HG03060 (cell line): ENCODE results near the gene HSDL2.

Source experiments
- ATAC-seq: cut with Tn5 transposase; IDR thresholded peaks from one replicate; pipeline ENCODE4 v1.9.1; 2021; ENCODE audit warnings: low read depth, moderate number of reproducible peaks; ENCODE audit not compliant: unreplicated experiment

HSDL2 gene

DNA sequence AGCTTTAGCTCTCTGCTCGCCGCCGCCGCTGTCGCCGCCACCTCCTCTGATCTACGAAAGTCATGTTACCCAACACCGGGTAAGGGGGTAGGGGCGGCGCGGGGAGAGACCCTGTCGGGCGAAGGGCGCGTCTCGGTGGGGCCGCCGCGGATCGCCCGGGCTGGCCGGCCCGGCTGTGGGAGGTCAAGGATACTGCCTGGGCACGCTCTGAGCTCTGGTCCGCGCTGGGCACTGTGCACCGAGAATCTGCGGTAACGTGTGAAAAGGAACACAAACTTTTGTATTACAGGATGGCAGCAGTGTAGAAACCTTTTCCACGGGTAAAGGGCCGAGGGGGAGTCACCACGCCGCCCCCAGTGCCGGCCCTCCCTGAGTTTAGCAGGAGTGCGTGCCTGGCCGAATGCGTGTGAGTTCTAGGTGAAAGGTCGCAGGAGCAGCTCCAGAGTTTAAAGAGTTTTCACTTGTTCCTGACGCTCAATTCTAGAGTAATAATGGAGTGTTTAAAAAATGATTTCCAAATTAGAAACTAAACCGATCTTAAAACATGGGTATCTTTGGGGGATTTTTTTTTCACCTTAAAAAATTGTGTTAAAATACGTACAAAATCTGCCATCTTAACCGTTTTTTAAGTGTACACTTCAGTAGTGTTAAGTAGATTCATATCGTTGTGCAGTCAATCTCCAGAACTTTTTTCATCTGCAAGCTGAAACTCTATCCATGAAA, at the start of gene HSDL2:
Gene HSDL2, plus strand, starts transcription at position 7 of the 723 bp plus-strand sequence. Its CDS starts 56 bp downstream, at position 63.
- peak; percentile 4 for ATAC-seq

DNA sequence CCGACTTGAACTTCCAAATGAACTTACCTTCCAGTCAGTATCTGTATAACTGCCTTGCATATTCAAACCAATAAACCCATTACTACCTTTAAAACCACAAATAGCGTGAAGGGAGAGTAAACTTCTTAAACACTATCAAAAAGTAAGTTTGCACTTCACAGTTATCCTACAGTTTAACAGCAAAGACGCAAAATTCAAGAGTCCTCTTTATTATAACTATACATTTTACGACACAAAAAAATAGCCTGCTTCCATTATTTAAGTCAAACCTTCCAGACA, 48.3 kb upstream of the HSDL2 start:
- no peak for ATAC-seq

DNA sequence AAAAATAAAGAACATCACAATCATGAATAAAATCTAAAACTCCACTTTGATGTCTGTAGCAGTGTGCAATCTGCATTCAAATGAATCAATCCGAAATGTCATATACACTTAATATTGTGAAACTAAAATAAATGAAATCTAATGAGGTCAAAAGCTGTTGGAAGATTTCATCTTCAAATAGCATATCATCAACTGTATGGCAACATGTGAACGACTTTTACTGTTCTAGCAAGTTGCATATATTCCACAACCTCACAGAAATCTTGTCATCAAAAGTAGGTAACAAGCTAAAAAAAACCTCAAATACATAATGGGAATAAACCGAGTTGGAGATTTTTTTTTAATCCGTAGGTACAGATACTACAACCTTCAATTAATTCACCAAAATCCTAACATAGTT, 47.7 kb upstream of the HSDL2 start:
- ATAC-seq = no peak

DNA sequence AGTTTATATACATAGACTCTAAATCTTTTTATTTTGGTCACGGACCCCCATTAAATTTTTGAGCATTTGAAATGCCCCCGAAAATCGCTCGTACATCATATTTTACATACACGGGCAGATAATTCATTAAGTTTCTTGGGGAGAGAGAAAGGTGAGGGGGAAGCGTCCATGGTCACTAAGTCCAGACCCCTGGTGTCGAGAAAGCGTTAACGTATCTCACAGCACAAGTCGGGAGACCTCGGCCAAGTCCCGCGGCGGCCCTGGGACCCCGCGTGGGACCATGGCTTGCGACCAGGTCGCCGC, 47.3 kb upstream of the HSDL2 start:
- no peak for ATAC-seq

DNA sequence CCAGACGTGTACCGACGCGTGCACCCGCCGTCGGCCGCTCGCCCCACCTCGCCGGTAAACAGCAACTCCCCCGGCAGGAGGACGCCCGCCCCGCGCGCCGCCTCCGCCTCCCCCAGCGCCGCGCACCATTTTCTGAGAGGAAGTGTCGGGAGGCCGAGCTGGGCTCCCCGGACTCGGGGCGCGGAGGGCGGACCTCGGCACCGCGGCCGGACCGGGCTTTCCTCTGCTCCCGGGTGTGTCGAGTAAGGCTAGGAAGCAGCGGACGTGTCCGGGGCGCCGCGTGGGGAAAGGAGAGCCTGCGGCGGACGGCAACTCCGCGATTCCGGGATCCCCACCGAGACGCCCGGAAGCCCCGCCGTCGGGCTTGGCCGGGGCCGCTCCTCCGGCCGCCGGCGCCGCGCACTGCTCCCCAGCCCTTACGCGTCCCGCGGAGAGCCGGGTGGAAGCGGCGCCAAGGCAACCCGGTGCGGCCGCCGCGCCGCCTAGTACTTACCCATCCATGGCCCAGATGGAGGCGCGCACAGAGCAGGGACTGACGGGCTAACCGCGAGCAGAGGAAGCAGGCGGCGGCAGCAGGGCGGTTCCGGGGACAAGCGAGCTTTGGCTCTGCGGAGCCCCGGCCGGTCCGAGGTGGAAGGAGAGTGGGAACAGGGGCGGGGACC, 46.8 kb upstream of the HSDL2 start, which contains the start of gene PTBP3:
Gene PTBP3, minus strand, starts transcription at position 643 of the 662 bp plus-strand sequence. CDS start 35,754 bp downstream, outside the sequence.
- ATAC-seq = peak; percentile 31

GRCh38 chr9:112333639-112334431, 46.1 kb upstream of the HSDL2 start:
- ATAC-seq = peak; percentile 30

DNA sequence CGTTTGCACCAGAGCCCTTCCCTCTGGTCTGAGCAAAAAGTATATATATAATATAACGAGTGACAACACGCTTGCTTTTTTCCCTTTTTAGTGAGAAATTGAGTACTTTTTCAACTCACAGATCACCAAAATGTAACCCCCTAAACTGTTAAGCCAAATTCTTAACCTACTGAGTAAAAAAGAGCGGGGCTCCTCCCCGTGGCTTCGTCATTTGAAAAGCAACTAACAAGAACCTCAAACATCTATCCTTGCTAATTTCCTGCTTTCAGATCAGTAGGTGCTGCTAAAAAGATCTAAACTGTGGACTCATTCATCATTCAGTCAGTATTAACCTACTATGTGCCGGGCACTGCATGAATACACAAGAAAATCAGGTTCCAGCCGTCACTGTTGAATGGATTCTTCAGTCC, 45.5 kb upstream of the HSDL2 start:
- no peak for ATAC-seq

GRCh38 chr9:112337547-112337946, 42.4 kb upstream of the HSDL2 start:
- no peak for ATAC-seq

- ATAC-seq = no peak
Observed at GRCh38 chr9:112338561-112338960, 41.3 kb upstream of the HSDL2 start.

DNA sequence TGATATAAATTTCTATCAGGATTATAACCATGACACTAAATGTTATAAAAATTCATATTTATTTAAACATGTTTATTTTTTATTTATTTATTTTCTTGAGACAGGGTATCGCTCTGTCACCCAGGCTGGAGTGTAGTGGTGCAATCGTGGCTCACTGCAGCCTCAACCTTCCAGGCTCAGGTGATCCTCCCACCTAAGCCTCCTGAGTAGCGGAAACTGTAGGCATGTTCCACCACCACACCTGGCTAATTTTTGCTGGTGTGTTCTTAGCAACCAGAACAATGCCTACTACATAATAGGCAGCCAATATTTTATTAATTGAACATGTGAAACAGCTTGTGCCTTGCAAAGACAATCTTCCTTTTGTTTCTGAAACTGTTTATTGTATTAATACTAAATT, 40.0 kb upstream of the HSDL2 start:
- no peak for ATAC-seq

DNA sequence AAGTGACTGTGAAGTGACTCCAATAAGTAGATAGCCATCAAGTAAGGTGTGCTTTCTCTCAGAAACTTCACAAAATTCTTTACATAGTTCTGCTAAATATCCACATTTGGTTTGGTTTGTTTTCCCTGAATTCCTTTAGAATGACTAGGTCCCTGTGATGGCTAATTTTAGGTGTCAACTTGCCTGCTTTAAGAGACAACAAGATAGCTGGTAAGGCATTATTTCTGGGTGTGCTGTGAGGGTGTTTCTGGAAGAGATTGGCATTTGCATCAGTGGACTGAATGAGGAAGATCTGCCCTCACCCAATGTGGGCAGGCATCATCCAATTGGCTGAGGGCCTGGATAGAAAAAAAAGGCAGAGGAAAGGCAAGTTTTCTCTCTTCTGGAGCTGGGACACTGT, 38.2 kb upstream of the HSDL2 start:
- no peak for ATAC-seq

DNA sequence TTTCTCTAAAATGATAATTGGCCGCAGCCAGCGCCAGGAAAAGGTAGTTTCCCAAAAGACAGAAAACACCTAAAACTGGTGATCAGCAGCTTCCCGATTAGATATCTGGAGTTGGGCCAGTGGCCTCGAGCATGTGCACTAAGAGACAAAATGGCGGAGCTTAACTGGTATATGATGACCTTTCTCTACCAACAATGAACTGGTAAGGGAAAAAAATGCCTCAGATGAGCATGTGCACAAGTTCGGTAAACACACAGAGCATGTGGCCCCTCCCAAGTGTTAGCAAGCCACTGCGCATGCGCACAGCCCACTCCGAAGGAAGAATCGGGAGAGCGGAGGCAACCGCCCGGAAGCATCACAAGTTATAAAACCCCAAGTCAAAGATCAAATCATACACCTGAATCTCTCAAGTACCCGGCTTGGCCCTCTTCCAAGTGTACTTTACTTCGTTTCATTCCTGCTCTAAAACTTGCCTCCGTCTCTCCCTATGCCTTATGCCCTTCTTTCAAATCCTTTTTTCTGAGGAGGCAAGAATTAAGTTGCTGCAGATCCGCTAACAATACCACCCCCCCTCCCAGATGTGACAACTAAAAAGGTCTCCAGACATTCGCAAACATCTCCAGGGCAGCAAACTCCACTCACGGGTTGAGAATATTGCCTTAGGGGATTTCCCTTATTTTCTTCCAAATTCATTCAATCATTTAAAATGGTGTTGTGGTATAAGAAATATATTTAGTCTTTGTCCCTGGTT, 31.5 kb upstream of the HSDL2 start:
- no peak for ATAC-seq

- ATAC-seq = no peak
Observed at GRCh38 chr9:112349008-112349333, 30.9 kb upstream of the HSDL2 start.

- no peak for ATAC-seq
Observed at GRCh38 chr9:112351184-112351583, 28.7 kb upstream of the HSDL2 start.

GRCh38 chr9:112352209-112352608, 27.7 kb upstream of the HSDL2 start:
- no peak for ATAC-seq

- ATAC-seq = no peak
Observed at GRCh38 chr9:112354081-112354743, 25.7 kb upstream of the HSDL2 start.

DNA sequence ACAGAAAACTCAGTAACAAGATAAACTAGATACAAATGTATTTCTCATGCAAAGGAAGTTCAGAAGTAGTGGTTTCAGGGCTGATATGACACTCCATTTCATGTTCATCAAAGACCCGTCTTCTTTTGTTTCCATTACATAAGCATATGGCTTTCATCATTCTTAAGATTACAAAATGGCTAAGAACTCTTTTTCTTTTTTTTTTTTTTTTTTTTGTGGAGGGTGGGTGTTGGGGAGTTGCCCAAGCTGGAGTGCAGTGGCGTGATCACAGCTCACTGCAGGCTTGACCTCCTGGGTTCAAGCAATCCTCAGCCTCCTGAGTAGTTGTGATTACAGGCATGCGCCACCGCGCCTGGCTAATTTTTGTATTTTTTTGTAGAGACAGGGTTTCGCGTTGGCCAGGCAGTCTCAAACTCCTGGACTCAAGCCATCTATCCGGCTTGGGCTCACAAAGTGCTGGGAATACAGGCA, 24.4 kb upstream of the HSDL2 start:
- ATAC-seq = no peak

- ATAC-seq = no peak
Observed at GRCh38 chr9:112360047-112360804, 19.7 kb upstream of the HSDL2 start.

- no peak for ATAC-seq
Observed at GRCh38 chr9:112361601-112362000, 18.3 kb upstream of the HSDL2 start.

DNA sequence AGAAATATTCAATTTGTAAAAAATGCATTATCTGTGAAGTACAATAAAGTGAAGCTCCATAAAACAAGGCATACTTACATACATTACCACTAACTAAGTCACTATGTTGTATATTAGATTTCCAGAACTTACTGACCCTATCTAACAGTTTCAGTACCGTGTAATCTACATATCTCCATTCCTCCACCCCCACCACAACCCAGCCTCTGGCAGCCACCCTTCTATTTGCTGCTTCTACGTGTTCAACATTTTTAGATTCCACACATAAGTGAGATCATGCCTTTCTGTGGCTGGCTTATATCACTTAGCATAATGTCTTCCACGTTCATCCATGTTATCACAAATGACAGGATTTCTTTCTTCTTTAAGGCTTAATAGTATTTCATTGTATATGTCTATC, 15.1 kb upstream of the HSDL2 start:
- ATAC-seq = no peak
